Stimulated activated CD4-positive, alpha-beta T cell treated with anti-CD3 and anti-CD28 coated beads, Interleukin-15, amount 100 ng/mL, for 48 hours (primary cell): Measurements from ENCODE around the gene AP1G2.

Source experiments
- DNase-seq, 2 donors: peaks; one replicate each; pipeline ENCODE4 v3.0.0-alpha.2; 2020; ENCODE audit warnings: low read depth in 2 of 2

AP1G2 gene

GRCh38 chr14:23571701-23572523, 4.3 kb upstream of the AP1G2 start:
- no peak for DNase-seq

GRCh38 chr14:23570806-23571483, 3.4 kb upstream of the AP1G2 start:
- no peak for DNase-seq

- no peak for DNase-seq
These were observed 2.0 kb upstream of the AP1G2 start for GRCh38 chr14:23569443-23570151.

GRCh38 chr14:23568600-23569331, 1.2 kb upstream of the AP1G2 start:
- DNase-seq: no peak

- DNase-seq: no peak
These were observed 519 bp upstream of the AP1G2 start for GRCh38 chr14:23568021-23568599.

GRCh38 chr14:23566778-23567185, 809 bp downstream of the AP1G2 start:
- DNase-seq: no peak

GRCh38 chr14:23566112-23566777, 1.3 kb downstream of the AP1G2 start:
- no peak for DNase-seq

GRCh38 chr14:23565626-23566025, 2.0 kb downstream of the AP1G2 start:
- DNase-seq: no peak

- DNase-seq: no peak
These were observed 2.7 kb downstream of the AP1G2 start for GRCh38 chr14:23564876-23565275.

GRCh38 chr14:23564181-23564812, 3.3 kb downstream of the AP1G2 start:
- DNase-seq: no peak

- DNase-seq: no peak
These were observed 4.0 kb downstream of the AP1G2 start for GRCh38 chr14:23563473-23564180.

GRCh38 chr14:23562822-23563472, 4.6 kb downstream of the AP1G2 start:
- DNase-seq: peak in 1 of 2 donors; percentile 36

- no peak for DNase-seq
These were observed 5.4 kb downstream of the AP1G2 start for GRCh38 chr14:23561873-23562821.

- DNase-seq: no peak
These were observed 6.3 kb downstream of the AP1G2 start for GRCh38 chr14:23561259-23561658.

GRCh38 chr14:23559926-23560520, 7.6 kb downstream of the AP1G2 start:
- no peak for DNase-seq

GRCh38 chr14:23559010-23559925, 8.3 kb downstream of the AP1G2 start:
- peak; percentile 48 to 63 for DNase-seq
